ENCODE results near the gene PIK3C3. TPM values are rescaled to one million over a fixed set of nuclear protein-coding genes. Genes with fewer than 3 reads are reported as not detected.
A peak's percentile ranks its signal among the peaks of the same experiment; 100 is the strongest.

Gene PIK3C3
- total RNA-seq, 1 donor from 2014 or later = 78.4 TPM

GRCh38 chr18:42114310-42114943 is 159.4 kb downstream of the PIK3C3 start:
- no peaks in the 10 kb centered on the region for H3K36me3 Mint-ChIP-seq
- peak; percentile 83 for TF ChIP-seq CTCF (IDR thresholded peaks at IDR 0.05; ENCODE audit: unreplicated experiment)
- H3K9me3 Mint-ChIP-seq = peaks cover 8% of the 10 kb centered on the region
- peaks cover 17% of the 10 kb centered on the region for H3K4me1 Mint-ChIP-seq
- peak overlapping the region; percentile 26 for H3K27ac Mint-ChIP-seq
- no peaks in the 10 kb centered on the region for H3K27me3 Mint-ChIP-seq (ENCODE audit: low read depth)
- DNase-seq (ENCODE audit: low spot score in 2 of 2, unreplicated experiment in 2 of 2) = peak; percentile 35 to 74
- H3K4me3 Mint-ChIP-seq = no peak overlapping the region

- DNase-seq (ENCODE audit: low spot score in 2 of 2, unreplicated experiment in 2 of 2) = no peak
- Mint-ChIP-seq H3K4me3 (no peak overlapping the region), H3K9me3 (peaks cover 24% of the 10 kb centered on the region), H3K27ac (no peak overlapping the region), H3K4me1 (peaks cover 8% of the 10 kb centered on the region), H3K27me3 (ENCODE audit: low read depth) (no peaks in the 10 kb centered on the region), H3K36me3 (no peaks in the 10 kb centered on the region)
- no peak for TF ChIP-seq CTCF (IDR thresholded peaks at IDR 0.05; ENCODE audit: unreplicated experiment)
Observed at GRCh38 chr18:42126586-42126985, 171.6 kb downstream of the PIK3C3 start.

- peaks cover 19% of the 10 kb centered on the region for H3K9me3 Mint-ChIP-seq
- no peaks in the 10 kb centered on the region for H3K36me3 Mint-ChIP-seq
- no peak for TF ChIP-seq CTCF (IDR thresholded peaks at IDR 0.05; ENCODE audit: unreplicated experiment)
- peak overlapping the region; percentile 57 for H3K27ac Mint-ChIP-seq
- H3K4me1 Mint-ChIP-seq = peaks cover 23% of the 10 kb centered on the region
- no peak for DNase-seq (ENCODE audit: low spot score in 2 of 2, unreplicated experiment in 2 of 2)
- H3K4me3 Mint-ChIP-seq = no peak overlapping the region
- H3K27me3 Mint-ChIP-seq (ENCODE audit: low read depth) = peaks cover 3% of the 10 kb centered on the region
Observed at GRCh38 chr18:42131066-42131929, 176.3 kb downstream of the PIK3C3 start.

- no peak for DNase-seq (ENCODE audit: low spot score in 2 of 2, unreplicated experiment in 2 of 2)
- Mint-ChIP-seq H3K9me3 (peaks cover 19% of the 10 kb centered on the region), H3K4me3 (no peak overlapping the region), H3K27ac (no peak overlapping the region), H3K36me3 (no peaks in the 10 kb centered on the region), H3K27me3 (ENCODE audit: low read depth) (peaks cover 3% of the 10 kb centered on the region), H3K4me1 (peaks cover 23% of the 10 kb centered on the region)
- no peak for TF ChIP-seq CTCF (IDR thresholded peaks at IDR 0.05; ENCODE audit: unreplicated experiment)
Observed at GRCh38 chr18:42131930-42132244, 176.9 kb downstream of the PIK3C3 start.
